ENCODE measurements around the gene NOS3.
"Not testable (repeated sequence)": the region's sequence is repeated elsewhere in the genome, so short reads cannot be mapped to it uniquely, and the experiment has no call there.

NOS3 gene

DNA sequence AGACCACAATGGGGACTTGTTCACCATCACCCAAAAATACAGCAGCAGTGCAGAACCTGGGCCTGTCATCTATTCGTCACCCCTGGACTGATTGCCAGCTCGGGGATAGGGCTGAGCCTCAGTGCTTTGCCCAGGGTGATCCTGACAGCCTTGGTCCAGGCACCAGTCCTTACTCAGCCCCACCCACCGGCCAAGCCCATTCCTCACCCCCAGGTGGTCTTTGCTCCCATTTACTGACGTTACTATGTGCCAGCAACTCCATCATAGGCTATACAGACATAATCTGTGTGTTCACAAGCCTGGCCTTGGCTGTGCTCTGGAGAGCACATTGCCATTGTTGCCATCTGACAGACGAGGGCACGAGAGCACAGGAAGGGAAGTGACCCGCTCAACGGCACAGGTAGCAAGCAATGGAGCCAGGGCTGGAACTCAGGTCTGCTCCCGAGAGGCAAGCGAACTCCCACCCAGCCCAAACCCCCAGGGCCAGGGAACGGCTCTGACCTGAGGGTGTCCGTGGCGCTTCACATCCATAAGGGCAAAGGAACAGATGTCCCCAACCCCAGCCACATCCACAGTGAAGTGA, 26.6 kb downstream of the NOS3 start:
- no peak for DNase-seq (ENCODE audit: low spot score)

DNA sequence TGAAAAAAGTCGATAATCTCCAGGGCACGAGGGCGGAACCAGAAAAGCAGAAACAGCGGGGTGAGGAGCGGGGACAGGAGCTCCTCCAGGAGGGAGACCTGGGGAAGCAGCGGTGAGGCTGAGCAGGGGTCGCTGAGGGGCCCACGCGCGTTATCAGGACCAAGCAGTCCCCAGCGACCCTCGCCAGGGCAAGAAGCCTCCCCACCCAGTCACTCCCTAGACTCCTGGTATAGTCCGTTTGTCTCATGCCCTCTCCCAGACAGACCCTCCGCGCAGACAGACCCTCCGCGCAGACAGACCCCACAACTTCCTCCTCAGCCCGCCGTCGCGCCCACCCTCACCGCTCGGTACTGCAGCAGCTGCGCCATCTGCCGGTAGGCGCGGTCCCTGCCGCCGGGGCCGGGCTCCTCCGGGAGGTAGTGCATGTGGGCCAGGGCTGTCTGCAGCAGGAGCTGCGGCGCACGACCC, 27.2 kb downstream of the NOS3 start:
- peak; percentile 75 for DNase-seq (ENCODE audit: low spot score)

DNA sequence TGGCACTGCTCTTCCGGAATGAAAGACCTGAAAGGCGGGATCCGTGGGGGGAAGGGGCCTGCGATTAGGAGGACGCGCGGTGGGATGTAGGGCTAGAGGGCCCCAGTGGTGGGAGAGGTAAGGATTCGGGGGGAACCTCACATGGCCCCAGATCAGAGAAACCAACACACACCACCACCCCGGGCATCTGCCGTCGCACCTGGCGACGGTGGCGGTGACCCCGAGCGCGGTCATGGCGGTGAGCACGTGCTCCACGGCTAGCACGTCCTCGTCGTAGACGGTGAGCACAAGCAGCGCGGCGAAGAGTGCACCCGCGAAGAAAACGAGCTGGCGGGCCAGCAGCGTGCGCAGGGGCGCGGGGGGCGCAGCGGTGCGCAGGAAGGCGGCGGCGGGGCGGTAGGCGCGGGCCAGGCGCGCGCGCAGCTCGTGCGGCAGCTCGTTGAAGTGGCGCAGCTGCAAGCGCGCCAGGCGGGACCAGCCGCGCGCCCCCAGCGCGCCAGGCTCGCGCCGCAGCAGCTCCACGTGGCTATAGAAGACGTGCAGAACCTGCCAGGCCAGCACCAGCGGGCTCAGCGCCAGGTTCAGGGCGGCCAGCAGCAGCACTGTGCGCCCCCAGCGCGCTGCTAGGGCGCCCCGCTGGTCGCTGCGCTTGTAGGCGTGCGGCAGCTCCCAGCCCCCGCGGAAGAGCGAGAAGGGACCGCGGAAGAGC, 27.8 kb downstream of the NOS3 start:
- no peak for DNase-seq (ENCODE audit: low spot score)

DNA sequence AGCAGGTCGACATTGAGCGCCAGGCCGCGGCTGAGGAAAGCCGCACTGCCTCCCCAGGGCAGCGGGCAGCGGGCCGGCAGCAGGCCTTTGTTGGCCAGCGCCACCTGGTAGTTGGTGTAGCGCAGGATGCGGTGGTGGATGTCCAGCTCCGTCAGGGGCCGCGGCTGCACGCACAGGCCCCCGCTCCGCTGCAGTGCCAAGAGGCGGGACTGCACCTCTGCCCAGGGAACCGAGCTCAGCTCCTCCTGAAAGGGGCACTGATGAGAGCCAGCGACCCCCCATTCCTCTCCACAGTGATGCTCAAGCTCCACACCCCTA, 28.3 kb downstream of the NOS3 start:
- no peak for DNase-seq (ENCODE audit: low spot score)

DNA sequence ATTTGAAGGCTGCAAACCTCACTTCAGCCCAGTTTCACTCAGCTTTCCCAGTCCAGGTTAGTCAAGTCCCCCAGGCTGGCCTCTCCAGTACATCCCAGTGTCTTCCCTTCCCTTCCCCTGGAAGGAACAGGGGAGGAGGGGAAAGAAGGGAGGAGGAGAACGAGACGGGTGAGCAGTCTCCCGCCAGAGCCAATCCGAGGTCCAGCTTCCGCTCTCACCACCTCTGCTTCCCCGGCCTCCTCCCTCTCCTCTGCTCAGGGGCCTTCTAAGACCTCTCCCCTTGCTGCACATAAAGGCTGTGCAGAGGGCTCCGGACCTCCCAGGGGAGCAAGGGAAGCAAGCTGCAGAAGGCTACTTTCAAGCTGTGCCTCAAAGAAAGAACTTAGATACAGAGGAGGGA, 29.4 kb downstream of the NOS3 start:
- DNase-seq (ENCODE audit: low spot score) = no peak

DNA sequence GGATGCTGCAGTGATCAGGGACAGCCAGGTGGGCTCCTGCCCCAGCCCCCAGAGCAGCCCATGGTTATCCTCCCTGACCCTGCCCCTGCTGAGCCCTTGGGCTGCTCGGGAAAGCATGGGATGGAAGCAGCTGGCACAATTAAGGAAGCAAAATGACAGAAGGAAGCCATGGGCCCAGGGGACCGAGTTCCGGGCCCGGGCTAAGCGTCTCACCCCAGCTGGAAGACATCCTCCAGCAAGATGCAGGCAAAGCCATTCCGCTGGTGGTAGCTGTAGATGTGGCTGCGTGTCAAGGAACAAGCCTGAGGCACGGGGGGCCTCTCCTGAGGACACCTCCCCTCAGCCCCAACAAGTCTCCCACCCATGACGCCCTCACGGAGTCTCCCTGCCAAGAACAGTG, 32.4 kb downstream of the NOS3 start:
- DNase-seq (ENCODE audit: low spot score) = no peak

DNA sequence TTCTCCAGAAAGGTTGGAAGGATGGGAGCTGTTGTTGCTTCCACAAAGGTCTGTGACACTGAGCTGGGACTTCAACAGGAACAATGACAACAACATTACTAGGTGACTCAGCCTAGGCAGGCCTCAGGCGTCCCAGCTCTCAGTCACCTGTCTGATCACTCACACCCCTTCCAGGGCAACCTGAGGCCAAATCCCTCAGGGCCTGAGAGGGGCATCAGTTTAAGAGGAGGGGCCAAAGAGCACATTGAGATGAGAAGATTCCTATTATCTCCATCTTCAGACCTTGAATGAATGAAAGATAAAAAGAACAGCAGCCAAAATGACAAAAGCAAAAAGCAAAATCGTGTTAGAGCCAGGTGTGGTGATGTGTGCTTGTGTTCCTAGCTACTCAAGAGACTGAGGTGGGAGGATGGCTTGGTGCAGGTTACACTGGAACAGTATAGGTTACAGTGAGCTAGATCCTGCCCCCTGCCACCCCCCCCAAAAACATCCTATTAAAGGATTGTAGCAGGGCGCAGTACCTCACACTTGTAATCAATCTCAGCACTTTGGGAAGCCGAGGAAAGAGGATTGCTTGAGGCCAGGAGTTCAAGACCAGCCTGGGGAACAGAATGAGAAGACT, 33.7 kb downstream of the NOS3 start, which contains the start of gene ATG9B:
Gene ATG9B (minus strand): TSS at position 60 of the 622 bp plus-strand sequence. CDS start 71 bp downstream, outside the sequence.
- no peak for DNase-seq (ENCODE audit: low spot score)

DNA sequence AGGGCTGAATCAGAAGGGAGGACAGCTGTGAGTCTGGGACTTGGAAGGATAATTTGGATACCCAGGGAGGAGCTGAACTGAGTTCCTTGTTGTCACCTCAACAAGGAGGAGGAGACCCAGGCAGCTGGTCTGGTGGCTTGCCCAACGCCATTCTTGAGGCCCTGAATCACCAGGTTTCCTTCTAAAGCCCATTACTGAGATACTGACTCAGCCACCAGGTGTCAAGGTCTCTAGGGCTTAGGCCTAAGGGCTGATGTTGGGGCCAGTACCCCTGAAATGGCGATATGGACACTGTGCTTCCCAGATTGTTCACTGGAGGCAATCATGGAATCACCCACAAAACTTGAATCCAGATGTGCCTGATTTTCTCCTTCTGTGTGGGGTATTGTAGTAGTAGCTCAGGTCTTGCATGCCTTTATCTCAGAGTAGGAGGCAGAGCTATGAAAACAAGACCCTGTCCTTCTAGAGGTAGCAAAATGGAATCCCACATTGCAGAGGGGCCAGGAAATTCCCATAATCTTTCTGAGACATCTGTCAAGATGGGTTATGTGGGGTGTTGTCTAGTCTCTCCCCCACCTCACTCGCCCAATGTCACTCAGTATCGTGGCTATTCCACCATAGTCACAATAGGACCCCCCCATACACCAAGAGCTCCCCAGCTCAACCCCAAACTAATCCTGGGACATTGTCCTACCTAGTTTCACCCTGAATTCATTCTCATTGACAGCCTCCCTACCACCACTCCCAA, 35.3 kb downstream of the NOS3 start:
- no peak for DNase-seq (ENCODE audit: low spot score)

DNA sequence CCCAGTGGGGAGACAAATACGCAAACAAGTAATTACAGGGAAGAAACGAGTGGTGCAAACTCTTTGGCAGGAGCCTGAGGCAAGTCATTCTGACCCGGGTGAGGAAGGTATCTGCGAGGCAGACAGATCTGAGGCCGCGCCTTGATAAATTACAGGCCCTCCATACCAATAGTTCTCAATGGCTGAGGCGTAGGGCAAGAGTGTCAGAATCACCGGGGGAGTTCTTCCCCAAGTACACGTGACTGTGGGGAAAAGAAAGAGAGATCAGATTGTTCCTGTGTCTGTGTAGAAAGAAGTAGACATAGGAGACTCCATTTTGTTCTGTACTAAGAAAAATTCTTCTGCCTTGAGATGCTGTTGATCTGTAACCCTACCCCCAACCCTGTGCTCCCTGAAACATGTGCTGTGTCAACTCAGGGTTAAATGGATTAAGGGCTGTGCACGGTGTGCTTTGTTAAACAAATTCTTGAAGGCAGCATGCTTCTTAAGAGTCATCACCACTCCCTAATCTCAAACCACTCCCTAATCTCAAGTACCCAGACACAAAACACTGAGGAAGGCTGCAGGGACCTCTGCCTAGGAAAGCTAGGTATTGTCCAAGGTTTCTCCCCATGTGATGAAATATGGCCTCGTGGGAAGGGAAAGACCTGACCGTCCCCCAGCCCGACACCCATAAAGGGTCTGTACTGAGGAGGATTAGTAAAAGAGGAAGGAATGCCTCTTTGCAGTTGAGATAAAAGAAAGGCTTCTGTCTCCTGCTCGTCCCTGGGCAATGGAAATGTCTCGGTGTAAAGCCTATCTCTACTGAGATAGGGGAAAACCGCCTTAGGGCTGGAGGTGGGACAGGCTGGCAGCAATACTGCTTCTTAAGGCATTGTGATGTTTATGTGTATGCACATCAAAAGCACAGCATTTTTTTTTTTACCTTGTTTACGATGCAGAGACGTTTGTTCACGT, 36.2 kb downstream of the NOS3 start:
- not testable (repeated sequence) for DNase-seq (ENCODE audit: low spot score)

DNA sequence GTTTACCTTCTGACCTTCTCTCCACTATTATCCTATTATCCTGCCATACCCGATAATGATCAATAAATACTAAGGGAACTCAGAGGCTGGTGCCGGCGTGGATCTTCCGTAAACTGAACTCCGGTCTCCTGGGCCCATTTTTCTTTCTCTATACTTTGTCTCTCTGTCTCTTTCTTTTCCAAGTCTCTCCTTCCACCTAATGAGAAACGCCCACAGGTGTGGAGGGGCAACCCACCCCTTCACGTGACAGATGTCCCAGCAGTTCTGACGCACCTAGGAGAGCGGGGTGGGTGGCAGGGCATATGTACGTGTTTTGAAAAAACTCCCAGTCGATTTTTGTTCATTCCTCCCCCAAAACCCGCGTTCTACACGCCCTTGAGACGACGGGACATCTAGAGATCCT, 36.9 kb downstream of the NOS3 start:
- DNase-seq (ENCODE audit: low spot score) = not testable (repeated sequence)

DNA sequence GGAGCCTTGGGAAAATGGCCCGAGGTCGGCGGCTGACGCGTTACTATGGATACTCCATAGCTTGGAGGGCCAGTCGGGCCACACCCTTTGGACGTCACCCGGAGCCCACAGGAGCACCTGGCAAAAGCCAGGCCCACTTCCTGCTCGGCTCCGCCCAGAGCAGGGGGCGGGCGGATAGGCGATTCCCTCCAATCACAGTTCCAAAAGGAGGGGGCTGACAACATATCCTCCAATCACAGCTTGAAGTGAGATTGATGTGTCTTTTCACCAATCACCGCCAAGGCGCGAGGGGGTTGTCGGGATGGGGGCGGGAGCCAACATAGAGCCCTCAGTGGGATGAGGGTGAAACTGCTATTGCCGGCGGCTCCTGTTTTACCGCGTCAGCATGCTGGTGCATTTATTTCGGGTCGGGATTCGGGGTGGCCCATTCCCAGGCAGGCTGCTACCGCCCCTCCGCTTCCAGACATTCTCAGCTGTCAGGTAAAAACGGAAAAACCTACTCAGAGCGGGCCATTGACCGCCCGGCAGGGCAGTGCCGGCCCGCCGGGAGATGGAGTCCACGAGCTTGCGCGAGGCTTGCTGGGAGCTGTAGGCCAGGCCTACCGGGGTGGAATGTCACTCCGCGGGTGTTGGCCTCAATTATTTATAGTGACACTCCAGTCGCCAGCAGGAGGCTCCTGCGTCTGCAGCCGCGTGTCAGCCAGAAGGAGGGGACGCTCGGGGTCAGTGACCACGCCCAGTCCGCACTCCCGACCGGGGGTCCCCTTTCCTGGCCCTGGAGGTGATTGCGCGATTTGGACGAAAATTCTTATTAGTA, 37.5 kb downstream of the NOS3 start, which contains the start of gene ABCB8:
Gene ABCB8 (plus strand): TSS at position 320 of the 817 bp plus-strand sequence. CDS start 66 bp downstream, at position 386.
- peak; percentile 100 for DNase-seq (ENCODE audit: low spot score)

DNA sequence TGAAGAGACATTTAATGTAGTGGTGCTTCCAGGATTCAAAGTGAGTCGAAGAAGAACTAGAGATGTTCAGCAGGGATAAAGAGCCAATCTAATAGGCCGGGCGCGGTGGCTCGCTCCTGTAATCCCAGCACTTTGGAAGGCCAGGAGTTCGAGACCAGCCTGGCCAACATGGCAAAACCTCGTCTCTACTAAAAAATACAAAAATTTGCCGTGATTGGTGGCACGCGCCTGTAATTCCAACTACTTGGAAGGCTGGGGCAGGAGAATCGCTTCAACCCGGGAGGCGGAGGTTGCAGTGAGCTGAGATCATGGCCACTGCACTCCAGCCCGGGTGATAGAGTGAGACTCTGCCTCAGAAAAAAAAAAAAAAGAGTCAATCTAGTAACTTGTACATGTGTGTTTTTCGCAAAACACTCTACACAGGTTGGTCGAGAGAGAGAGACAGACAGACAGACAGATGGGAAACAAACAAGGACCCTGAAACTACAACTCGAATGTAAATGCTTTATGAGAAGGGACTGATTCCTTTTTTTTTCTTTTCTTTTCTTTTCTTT, 38.2 kb downstream of the NOS3 start:
- DNase-seq (ENCODE audit: low spot score) = no peak

DNA sequence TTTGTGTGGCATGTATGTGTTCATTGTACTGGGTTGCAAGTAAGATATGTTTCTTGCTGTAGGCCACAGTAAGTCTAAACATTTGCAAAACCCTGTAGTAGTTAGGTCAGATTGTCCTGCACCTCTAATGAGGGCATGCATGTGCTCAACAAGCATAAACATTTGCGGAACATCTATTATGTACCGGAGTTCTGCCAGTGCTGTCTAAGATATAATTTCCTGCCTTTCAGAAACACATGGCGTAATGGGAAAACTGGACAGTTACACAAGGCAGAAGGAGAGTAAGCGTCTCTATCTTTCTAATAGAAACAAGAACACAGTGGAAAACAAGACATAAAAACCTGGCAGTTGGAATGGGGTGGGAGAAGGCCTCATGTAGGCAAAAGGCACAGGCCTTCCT, 40.2 kb downstream of the NOS3 start:
- DNase-seq (ENCODE audit: low spot score) = no peak

DNA sequence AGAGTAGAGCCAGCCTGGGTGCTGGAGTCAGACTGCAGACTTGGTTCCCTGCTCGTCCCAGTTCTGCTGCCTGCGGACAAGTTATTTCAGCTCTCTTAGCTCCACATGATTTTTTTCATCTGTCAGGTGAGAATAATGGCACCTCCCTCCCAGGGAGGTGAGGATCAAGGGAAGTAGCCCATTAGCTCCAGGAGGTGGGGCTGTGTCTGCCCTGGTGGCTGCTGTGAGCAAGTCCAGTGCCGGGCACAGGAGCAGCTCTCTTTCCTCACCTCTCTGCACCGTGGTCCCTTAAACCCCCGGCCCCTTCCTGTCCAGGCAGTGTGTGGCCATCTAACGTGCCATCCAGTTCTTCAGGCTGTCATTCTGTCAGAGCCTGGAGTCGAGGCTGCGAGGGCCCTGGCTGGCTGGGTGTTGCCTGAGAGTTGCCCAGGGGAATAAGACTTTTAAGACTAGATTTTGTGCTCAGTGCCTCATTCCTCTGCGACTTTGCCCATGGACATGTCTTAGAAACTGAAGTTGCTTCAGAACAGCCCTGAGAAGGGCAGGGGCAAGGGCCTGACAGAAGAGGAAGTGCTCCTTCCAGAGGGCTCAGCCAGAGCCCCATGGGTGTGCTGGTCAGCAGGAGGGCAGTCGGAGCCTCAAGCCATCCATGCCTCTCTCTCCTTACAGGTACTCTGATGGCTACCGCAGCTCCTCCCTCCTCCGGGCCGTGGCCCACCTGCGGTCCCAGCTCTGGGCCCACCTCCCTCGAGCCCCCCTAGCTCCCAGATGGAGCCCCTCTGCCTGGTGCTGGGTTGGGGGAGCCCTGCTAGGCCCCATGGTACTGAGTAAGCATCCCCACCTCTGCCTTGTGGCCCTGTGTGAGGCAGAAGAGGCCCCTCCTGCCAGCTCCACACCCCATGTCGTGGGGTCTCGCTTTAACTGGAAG, 42.4 kb downstream of the NOS3 start:
- DNase-seq (ENCODE audit: low spot score) = no peak

DNA sequence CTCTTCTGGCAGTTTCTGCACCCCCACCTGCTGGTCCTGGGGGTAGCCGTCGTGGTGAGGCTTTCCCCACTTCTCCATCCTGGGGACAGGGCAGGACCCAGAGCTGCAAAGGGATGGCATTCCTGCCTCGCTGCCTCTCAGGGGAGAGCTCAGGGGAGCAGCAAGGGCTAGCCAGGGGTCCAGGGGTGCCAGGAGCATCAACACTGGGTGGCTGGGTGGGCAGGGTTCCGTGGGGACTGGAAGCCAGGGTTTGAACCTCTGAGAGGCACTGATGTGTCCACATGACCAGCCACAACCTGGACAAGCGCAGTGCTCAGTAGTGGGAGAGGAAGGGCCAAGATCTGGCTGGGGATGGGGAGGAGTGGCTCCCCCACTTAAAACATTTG, 43.0 kb downstream of the NOS3 start:
- no peak for DNase-seq (ENCODE audit: low spot score)

DNA sequence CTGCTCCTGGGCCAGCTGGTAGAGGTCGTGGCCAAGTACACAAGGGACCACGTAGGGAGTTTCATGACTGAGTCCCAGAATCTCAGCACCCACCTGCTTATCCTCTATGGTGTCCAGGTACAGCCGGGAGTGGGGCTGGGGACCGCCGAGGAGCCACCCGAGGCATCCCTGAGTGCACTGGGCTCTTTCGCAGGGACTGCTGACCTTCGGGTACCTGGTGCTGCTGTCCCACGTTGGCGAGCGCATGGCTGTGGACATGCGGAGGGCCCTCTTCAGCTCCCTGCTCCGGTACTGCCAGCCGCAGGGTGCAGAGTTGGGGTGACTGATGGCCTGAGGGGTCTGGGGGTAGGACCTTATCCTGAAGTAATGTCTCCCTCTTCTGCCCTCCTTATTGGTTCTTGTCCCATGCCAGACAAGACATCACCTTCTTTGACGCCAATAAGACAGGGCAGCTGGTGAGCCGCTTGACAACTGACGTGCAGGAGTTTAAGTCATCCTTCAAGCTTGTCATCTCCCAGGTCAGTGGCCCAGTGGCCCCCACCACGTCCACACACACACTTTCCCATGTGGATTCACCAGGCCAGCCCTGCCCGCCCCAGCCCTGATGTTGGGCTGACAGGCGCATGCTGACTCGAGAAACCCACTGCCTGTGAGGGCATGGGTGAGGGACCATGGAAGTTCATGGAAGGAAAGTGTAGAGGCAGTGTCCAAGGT, 43.7 kb downstream of the NOS3 start:
- no peak for DNase-seq (ENCODE audit: low spot score)

DNA sequence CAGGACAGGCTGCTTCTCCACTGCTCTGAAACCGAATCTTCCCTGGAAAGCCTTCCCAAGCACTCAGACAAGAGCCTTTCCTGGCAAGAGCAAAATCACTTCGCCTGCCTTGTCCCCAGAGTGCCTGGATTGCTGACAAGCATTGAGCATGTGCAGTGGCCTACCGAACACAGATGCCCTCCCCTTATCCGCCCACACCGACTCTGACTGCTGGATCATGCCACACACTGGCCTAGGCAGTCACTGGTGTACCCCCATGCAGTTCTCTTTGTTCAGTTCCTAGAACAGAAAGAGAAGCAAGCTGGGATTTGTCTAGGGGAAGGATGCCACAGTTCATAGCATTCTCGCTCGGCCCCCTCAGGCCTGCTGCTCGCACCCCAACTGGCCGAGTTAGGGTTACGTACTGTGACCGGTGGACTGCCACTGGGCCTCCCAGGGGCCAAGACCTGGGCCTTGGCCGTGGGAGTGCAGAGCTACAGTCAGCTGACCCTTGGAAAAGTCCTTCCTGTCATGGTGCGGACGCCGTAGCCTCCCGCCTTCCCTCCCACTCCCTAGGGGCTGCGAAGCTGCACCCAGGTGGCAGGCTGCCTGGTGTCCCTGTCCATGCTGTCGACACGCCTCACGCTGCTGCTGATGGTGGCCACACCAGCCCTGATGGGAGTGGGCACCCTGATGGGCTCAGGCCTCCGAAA, 44.4 kb downstream of the NOS3 start:
- DNase-seq (ENCODE audit: low spot score) = no peak

DNA sequence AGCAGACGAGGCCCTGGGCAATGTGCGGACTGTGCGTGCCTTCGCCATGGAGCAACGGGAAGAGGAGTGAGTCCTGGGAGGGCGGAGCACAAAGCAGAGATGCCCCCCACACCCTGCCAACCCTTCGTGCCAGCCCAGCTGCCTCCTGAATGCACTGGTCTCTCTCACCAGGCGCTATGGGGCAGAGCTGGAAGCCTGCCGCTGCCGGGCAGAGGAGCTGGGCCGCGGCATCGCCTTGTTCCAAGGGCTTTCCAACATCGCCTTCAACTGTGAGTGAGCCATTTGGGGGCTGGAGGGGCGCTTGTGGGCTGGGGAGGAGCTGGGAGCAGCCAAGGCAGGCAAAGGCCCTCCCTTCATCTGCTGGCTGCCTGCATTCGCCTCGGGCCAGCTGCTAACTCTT, 45.1 kb downstream of the NOS3 start:
- DNase-seq (ENCODE audit: low spot score) = no peak
